ENCODE data around the gene NCKAP5.
A peak's percentile ranks its signal among the peaks of the same experiment; 100 is the strongest.

Gene NCKAP5

GRCh38 chr2:133432778-133433177 is 135.5 kb downstream of the NCKAP5 start:
- Histone ChIP-seq H3K4me3 (no peak overlapping the region), H3K9me3 (replicated peaks in 1 of 11) (peaks cover 0 to 9% (median 6%) of the 10 kb centered on the region in 11 experiments; a peak in 13 of 22 replicates), H3K27ac (no peak overlapping the region), H3K27me3 (no peaks in the 10 kb centered on the region), H3K4me1 (no peaks in the 10 kb centered on the region), H3K9ac (no peak overlapping the region), H3K36me3 (no peaks in the 10 kb centered on the region), H4K20me1 (no peaks in the 10 kb centered on the region), H3K4me2 (no peak overlapping the region)
- no peak for TF ChIP-seq Cebpa-rat (IDR thresholded peaks at IDR 0.05)

DNA sequence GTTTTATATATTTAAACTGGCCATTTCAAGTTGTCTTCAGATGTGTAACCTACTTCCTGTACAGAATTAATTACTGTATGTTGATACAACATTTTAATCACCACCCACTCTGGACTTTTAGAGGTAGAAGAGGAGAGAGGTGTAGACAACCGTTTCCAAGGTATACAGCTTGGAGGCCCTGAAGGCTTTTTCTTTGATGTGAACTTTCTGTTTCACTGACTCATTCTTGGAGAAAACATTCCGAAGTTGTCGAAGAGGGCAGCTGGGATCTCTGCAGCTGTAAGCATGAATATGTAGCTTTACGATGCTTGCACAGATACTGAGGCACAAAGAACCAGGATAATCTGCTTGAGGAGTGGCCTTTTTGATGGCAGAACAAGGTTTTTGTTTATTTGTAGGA is 137.0 kb downstream of the NCKAP5 start:
- H4K20me1 ChIP-seq, result no peaks in the 10 kb centered on the region
- no peak overlapping the region for H3K9ac ChIP-seq
- no peak overlapping the region for H3K27ac ChIP-seq
- H3K27me3 ChIP-seq, result no peaks in the 10 kb centered on the region
- no peak for TF ChIP-seq Cebpa-rat (IDR thresholded peaks at IDR 0.05)
- H3K4me3 ChIP-seq, result no peak overlapping the region
- no peak overlapping the region for H3K4me2 ChIP-seq
- peaks cover 0 to 9% (median 6%) of the 10 kb centered on the region in 11 experiments; a peak in 13 of 22 replicates for H3K9me3 ChIP-seq (replicated peaks in 1 of 11)
- H3K36me3 ChIP-seq, result no peaks in the 10 kb centered on the region
- no peaks in the 10 kb centered on the region for H3K4me1 ChIP-seq

DNA sequence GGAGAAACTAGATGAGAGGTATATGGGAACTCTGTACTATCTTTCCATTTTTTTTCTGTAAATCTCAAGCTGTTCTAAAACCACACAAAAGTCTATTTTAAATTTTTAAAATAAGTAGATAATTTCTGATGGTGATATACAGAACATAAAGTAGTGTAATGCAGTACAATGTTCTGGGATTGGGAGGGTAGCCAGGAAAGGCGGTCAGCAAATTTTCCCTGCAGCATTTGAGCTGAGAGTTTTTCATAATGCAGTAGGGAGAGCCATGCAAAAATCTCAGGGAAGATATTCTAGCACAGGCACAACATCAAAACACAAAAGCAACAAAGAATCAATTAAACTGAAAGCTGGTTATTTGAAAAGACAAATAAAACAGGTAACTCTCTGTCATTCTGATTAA is 141.5 kb downstream of the NCKAP5 start:
- Histone ChIP-seq H3K9ac (no peak overlapping the region), H3K27me3 (no peaks in the 10 kb centered on the region), H4K20me1 (no peaks in the 10 kb centered on the region), H3K4me3 (no peak overlapping the region), H3K4me2 (no peak overlapping the region), H3K36me3 (no peaks in the 10 kb centered on the region), H3K27ac (no peak overlapping the region), H3K4me1 (no peaks in the 10 kb centered on the region), H3K9me3 (replicated peaks in 1 of 11) (peaks cover 0 to 9% (median 6%) of the 10 kb centered on the region in 11 experiments; a peak in 13 of 22 replicates)
- no peak for TF ChIP-seq Cebpa-rat (IDR thresholded peaks at IDR 0.05)

DNA sequence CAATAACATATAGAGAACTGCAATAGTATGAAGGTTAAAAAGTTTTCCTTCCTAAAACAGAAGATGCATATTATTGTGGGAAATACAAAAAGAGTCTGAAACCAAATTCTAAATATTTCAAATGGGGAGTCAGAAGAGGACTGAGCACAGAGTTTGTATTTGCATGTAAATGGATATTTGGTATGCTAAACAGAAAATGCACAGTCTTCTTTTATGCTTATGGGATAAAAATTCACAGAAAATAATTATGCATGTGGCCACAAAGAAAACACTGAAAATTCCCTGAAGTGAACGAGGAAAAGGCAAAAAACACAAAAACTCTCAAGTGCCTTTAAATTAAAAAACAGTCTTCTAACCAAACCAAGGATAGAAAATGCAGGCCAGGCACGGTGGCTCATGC is 142.7 kb downstream of the NCKAP5 start:
- no peak overlapping the region for H3K4me3 ChIP-seq
- H3K27ac ChIP-seq, result no peak overlapping the region
- peaks cover 0 to 9% (median 6%) of the 10 kb centered on the region in 11 experiments; a peak in 13 of 22 replicates for H3K9me3 ChIP-seq (replicated peaks in 1 of 11)
- H4K20me1 ChIP-seq, result no peaks in the 10 kb centered on the region
- no peaks in the 10 kb centered on the region for H3K36me3 ChIP-seq
- TF ChIP-seq Cebpa-rat (IDR thresholded peaks at IDR 0.05), result no peak
- H3K4me2 ChIP-seq, result no peak overlapping the region
- H3K4me1 ChIP-seq, result no peaks in the 10 kb centered on the region
- H3K27me3 ChIP-seq, result no peaks in the 10 kb centered on the region
- no peak overlapping the region for H3K9ac ChIP-seq

DNA sequence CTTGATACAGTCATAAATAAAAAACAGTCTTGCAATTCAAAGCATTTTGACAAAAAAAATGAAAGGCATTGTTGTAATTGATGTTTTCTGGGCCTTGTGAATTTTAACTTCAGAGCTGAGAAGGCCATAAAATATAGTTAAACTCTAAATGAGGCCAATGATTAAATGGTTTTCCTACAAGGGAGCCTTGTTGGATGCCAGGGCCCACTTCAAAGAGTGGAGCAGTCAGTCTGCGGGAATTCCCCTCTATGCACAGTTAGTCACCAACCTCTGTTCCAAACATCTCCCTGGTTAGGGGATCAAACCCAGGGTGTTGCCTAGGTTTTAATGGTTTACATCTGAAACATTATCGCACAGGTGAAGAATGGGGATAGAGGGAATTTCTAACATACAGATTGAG is 143.4 kb downstream of the NCKAP5 start:
- Histone ChIP-seq H3K4me2 (no peak overlapping the region), H3K4me1 (no peaks in the 10 kb centered on the region), H3K36me3 (no peaks in the 10 kb centered on the region), H4K20me1 (no peaks in the 10 kb centered on the region), H3K27me3 (no peaks in the 10 kb centered on the region), H3K9ac (no peak overlapping the region), H3K9me3 (replicated peaks in 1 of 11) (peaks cover 0 to 9% (median 6%) of the 10 kb centered on the region in 11 experiments; a peak in 13 of 22 replicates), H3K4me3 (no peak overlapping the region), H3K27ac (no peak overlapping the region)
- TF ChIP-seq Cebpa-rat (IDR thresholded peaks at IDR 0.05), result no peak

DNA sequence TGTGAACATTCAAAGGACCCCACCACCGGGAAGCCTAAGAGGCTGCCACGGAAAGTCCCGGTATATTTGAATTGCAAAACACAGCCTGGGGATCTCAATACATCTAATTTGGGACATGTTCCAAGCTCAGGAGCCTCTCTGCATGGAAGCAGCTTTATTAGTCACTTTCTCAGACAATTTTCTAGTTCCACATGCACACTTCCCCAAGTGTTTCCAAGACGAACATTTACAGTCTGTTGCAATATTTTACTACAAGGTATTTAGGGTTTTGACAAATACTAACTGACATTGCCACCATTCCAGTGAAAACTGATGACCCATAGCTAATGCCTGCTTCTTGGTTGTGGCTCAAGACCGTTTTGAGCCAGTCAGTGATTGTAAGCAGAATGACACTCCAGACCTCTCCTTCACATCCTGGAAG is 145.3 kb downstream of the NCKAP5 start:
- Histone ChIP-seq H3K4me1 (no peaks in the 10 kb centered on the region), H4K20me1 (no peaks in the 10 kb centered on the region), H3K4me3 (no peak overlapping the region), H3K27me3 (no peaks in the 10 kb centered on the region), H3K9ac (no peak overlapping the region), H3K4me2 (no peak overlapping the region), H3K27ac (no peak overlapping the region), H3K9me3 (replicated peaks in 1 of 11) (no peaks in the 10 kb centered on the region), H3K36me3 (no peaks in the 10 kb centered on the region)
- TF ChIP-seq Cebpa-rat (IDR thresholded peaks at IDR 0.05), result 0 out of 22 replicates have a peak, but pooled peaks of 1 of the 11 experiments have one; percentile 12

GRCh38 chr2:133421516-133422324 is 146.5 kb downstream of the NCKAP5 start:
- Histone ChIP-seq H3K9ac (no peak overlapping the region), H3K27me3 (no peaks in the 10 kb centered on the region), H3K4me3 (no peak overlapping the region), H3K9me3 (replicated peaks in 1 of 11) (no peaks in the 10 kb centered on the region), H3K4me2 (no peak overlapping the region), H3K36me3 (no peaks in the 10 kb centered on the region), H3K4me1 (no peaks in the 10 kb centered on the region), H4K20me1 (no peaks in the 10 kb centered on the region), H3K27ac (no peak overlapping the region)
- no peak for TF ChIP-seq Cebpa-rat (IDR thresholded peaks at IDR 0.05)

- Histone ChIP-seq H4K20me1 (no peaks in the 10 kb centered on the region), H3K27me3 (no peaks in the 10 kb centered on the region), H3K4me2 (no peak overlapping the region), H3K9ac (no peak overlapping the region), H3K4me3 (no peak overlapping the region), H3K9me3 (replicated peaks in 1 of 11) (no peaks in the 10 kb centered on the region), H3K36me3 (no peaks in the 10 kb centered on the region), H3K4me1 (no peaks in the 10 kb centered on the region), H3K27ac (no peak overlapping the region)
- no peak for TF ChIP-seq Cebpa-rat (IDR thresholded peaks at IDR 0.05)
Measured at GRCh38 chr2:133420788-133421187, 147.5 kb downstream of the NCKAP5 start.

GRCh38 chr2:133418671-133419070 is 149.6 kb downstream of the NCKAP5 start:
- Histone ChIP-seq H3K27ac (no peak overlapping the region), H3K4me1 (no peaks in the 10 kb centered on the region)

DNA sequence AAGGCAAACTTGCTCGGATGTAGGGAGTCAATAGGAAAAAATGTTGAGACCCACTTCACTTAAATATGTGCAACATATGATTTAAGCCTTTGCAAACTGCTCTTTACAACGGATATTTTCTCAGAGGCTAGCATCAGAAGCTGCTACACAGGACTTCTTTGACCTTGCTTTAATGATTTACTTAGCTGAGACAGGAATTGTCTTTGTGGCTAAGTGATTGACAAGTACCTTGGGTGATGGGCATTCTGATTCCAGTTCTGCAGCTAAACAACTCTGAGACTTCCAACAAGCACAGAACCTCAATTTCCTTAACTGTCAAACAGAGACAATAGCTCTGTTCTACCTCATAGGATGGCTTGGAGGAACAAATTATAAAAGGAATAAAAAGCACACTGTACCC is 150.2 kb downstream of the NCKAP5 start:
- no peak for TF ChIP-seq Cebpa-rat (IDR thresholded peaks at IDR 0.05)
- Histone ChIP-seq H3K27ac (no peak overlapping the region), H3K36me3 (no peaks in the 10 kb centered on the region), H3K4me3 (no peak overlapping the region), H4K20me1 (no peaks in the 10 kb centered on the region), H3K9me3 (replicated peaks in 1 of 11) (no peaks in the 10 kb centered on the region), H3K9ac (no peak overlapping the region), H3K27me3 (no peaks in the 10 kb centered on the region), H3K4me1 (no peaks in the 10 kb centered on the region), H3K4me2 (no peak overlapping the region)

More at GRCh38 chr2:133418671-133419070, 149.6 kb downstream of the NCKAP5 start:
- no peak overlapping the region for H3K4me2 ChIP-seq
- no peaks in the 10 kb centered on the region for H4K20me1 ChIP-seq
- H3K9ac ChIP-seq, result no peak overlapping the region
- TF ChIP-seq Cebpa-rat (IDR thresholded peaks at IDR 0.05), result no peak
- no peak overlapping the region for H3K4me3 ChIP-seq
- H3K27me3 ChIP-seq, result no peaks in the 10 kb centered on the region
- no peaks in the 10 kb centered on the region for H3K9me3 ChIP-seq (replicated peaks in 1 of 11)
- H3K36me3 ChIP-seq, result no peaks in the 10 kb centered on the region

Measured in BLaER1 treated with 17β-estradiol and CSF1 and Interleukin-3, amounts not matched to agents 10 nM and 100 nM (cell line).